Body of pancreas (tissue), 4 donors: ENCODE measurements around the gene RIMBP2. TPM values are rescaled to one million over a fixed set of nuclear protein-coding genes. Genes with fewer than 3 reads are reported as not detected.

ENCODE experiments used
- ATAC-seq: fragments of 150-250 bp; one replicate; pipeline ENCODE4 v1.9.1; 2016
- DNase-seq, 4 donors: peaks; one replicate each; pipeline ENCODE4 v3.0.0-alpha.2; 2019
- H3K27ac ChIP-seq, 4 donors: fragments of 200-600 bp; sonication (generic); 1 replicate in 3 of 4; 2 replicates in 1 of 4; pipeline versions ENCODE4 v1.5.1 to v1.6.1; 2016 to 2019; ENCODE audit warnings: mild to moderate bottlenecking in 1 of 4, mixed read lengths in 1 of 4, moderate library complexity in 1 of 4
- H3K27me3 ChIP-seq, 2 donors: fragments of 200-600 bp; sonication (generic); one replicate each; pipeline ENCODE4 v1.6.0; 2016; ENCODE audit warnings: mild to moderate bottlenecking in 1 of 2
- H3K36me3 ChIP-seq, 2 donors: fragments of 200-600 bp; sonication (generic); replicated peaks in 1 of 2; 2 replicates each; pipeline ENCODE4 v1.5.1; 2016; ENCODE audit warnings: low read depth in 2 of 2; ENCODE audit not compliant: insufficient read depth in 1 of 2
- H3K4me1 ChIP-seq: fragments of 200-600 bp; sonication (generic); one replicate; pipeline ENCODE4 v1.6.0; 2016
- H3K4me3 ChIP-seq, 2 donors: fragments of 200-600 bp; sonication (generic); 1 replicate in 1 of 2; 2 replicates in 1 of 2; pipeline ENCODE4 v1.5.1; 2016 to 2019
- H3K9me3 ChIP-seq, 3 donors: fragments of 200-600 bp; sonication (generic); 1 replicate in 2 of 3; 2 replicates in 1 of 3; pipeline ENCODE4 v1.5.1; 2016
- POLR2A ChIP-seq, 3 donors: fragments of 450-650 bp; IDR thresholded peaks; one replicate each; pipeline ENCODE4 v1.6.1; 2016; ENCODE audit warnings: antibody characterized with exemption in 3 of 3, mild to moderate bottlenecking in 2 of 3
- WGBS, 2 donors: methylation state at CpG; one replicate each; pipeline ENCODE4 v1.1.5; 2017; 5-methylcytosine and 5-hydroxymethylcytosine counted together
- intact Hi-C: fragments of 100-400 bp; cut with DNase I; formaldehyde crosslinking; loops from one replicate; pipeline ENCODE4 v1.15.1; 2023
- total RNA-seq, 2 donors: library from RNA; depleted of rRNA; stranded (reverse); fragments of >200 nt; gene quantifications; one replicate each; pipeline ENCODE4 v1.1.0, GENCODE V29; 2016
- TF ChIP-seq, protein P1 (sequence below), 7 experiments: fragments of 450-650 bp in 4 of 7; fragments of 200-600 bp in 3 of 7; sonication (generic) in 3 of 7; IDR thresholded peaks; one replicate each; pipeline ENCODE4 v1.5.1; 2016 to 2019; ENCODE audit warnings: antibody characterized with exemption in 7 of 7

Gene RIMBP2
- total RNA-seq, 2 donors from 2014 or later = 7.3 to 27.4 TPM

DNA sequence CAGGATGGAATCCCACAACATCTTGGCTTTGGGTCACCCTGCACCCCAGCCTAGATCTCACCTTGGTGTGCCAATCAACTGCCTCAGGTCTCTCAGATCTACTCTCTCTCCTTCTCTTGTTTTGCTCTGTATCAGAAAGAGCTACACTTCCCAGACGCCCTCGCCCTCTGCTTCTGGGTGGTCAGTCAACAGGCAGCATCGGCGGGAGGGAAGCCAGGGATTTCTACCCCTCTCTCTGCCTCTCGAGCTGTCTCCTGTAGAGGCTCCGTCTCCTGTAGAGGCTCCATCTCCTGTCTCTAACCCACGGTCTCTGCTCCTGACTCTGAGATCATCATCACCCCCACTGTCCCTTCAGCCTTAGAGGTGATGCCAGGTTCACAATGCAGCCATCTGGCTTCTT, 226.8 kb downstream of the RIMBP2 start:
- 68% methylated on average over 7 of the region's 7 CpGs for WGBS, 2 donors
- Histone ChIP-seq H3K9me3 (no peaks in the 10 kb centered on the region), H3K4me1 (no peaks in the 10 kb centered on the region), H3K36me3 (no peaks in the 10 kb centered on the region), H3K4me3 (no peak overlapping the region), H3K27me3 (no peaks in the 10 kb centered on the region), H3K27ac (no peak overlapping the region)
- ATAC-seq (no peak), DNase-seq (no peak)
- intact Hi-C loops = no loop called here
- TF ChIP-seq POLR2A (IDR thresholded peaks at IDR 0.05) = no peak
- TF ChIP-seq, protein P1, sequence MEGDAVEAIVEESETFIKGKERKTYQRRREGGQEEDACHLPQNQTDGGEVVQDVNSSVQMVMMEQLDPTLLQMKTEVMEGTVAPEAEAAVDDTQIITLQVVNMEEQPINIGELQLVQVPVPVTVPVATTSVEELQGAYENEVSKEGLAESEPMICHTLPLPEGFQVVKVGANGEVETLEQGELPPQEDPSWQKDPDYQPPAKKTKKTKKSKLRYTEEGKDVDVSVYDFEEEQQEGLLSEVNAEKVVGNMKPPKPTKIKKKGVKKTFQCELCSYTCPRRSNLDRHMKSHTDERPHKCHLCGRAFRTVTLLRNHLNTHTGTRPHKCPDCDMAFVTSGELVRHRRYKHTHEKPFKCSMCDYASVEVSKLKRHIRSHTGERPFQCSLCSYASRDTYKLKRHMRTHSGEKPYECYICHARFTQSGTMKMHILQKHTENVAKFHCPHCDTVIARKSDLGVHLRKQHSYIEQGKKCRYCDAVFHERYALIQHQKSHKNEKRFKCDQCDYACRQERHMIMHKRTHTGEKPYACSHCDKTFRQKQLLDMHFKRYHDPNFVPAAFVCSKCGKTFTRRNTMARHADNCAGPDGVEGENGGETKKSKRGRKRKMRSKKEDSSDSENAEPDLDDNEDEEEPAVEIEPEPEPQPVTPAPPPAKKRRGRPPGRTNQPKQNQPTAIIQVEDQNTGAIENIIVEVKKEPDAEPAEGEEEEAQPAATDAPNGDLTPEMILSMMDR (IDR thresholded peaks at IDR 0.05) = no peak

DNA sequence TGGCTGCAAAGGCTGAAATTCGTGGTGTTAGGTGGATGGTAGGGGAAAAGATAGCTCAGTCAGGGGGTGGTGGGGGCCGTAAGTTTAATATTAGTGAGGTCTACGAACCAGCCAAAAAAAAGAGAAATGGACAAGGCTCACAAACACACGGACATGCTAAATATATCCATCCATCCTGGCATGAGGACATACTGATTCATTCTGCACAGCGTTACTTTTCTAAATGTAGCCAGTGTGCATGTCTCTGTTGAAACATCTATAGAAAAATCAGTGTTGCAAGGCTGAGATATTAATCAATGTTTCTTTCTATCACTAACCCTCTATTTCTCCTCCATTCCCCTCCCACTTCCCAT, 227.8 kb downstream of the RIMBP2 start:
- ATAC-seq = no peak
- intact Hi-C loops = no loop called here
- no peak for DNase-seq
- no peak overlapping the region for H3K4me3 ChIP-seq
- TF ChIP-seq, protein P1 (IDR thresholded peaks at IDR 0.05) = no peak
- no peak for TF ChIP-seq POLR2A (IDR thresholded peaks at IDR 0.05)
- no peaks in the 10 kb centered on the region for H3K36me3 ChIP-seq
- H3K27ac ChIP-seq = no peak overlapping the region
- H3K27me3 ChIP-seq = no peaks in the 10 kb centered on the region
- no peaks in the 10 kb centered on the region for H3K9me3 ChIP-seq
- no peaks in the 10 kb centered on the region for H3K4me1 ChIP-seq
- WGBS, 2 donors = 56 to 59% methylated on average over 5 of the region's 5 CpGs

DNA sequence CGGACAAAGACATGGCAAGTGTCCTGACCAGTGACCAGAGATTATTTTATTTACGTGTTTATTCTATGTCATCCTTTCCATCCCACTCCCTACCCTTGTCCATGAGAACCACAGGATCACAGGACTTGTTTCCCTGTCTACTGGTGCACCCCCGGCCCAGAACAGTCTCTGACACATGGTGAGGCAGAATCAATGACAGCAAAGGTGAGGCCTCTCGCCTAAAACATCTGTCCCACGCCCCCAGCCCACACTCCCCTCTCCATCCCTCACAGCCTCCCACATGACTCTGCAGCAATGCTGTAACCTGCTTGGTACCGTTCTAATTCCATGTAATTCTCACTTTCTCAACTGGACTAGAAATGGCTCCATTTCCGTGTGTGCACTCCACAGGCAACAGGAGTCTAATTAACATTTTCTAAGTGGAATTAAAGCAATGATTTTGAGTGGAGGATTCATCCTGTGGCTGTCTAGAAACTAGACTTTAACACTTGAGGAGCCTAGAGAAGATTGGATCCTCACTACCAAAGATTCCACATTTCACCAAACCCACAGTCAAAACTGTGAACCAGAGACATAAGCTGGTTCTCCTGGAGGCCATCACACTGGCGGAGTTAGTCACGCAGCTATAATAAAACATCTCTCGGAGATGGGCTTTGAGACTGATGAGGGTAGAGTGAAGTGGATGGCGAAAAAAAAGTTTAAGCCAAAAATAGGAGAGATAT, 228.3 kb downstream of the RIMBP2 start:
- WGBS, 2 donors = 58 to 61% methylated on average over 11 of the region's 11 CpGs
- Histone ChIP-seq H3K27me3 (no peaks in the 10 kb centered on the region), H3K27ac (no peak overlapping the region), H3K4me1 (no peaks in the 10 kb centered on the region), H3K9me3 (no peaks in the 10 kb centered on the region), H3K4me3 (no peak overlapping the region), H3K36me3 (no peaks in the 10 kb centered on the region)
- DNase-seq (no peak), ATAC-seq (no peak)
- TF ChIP-seq POLR2A (IDR thresholded peaks at IDR 0.05) = no peak
- TF ChIP-seq, protein P1 (IDR thresholded peaks at IDR 0.05) = no peak
- intact Hi-C loops = no loop called here

DNA sequence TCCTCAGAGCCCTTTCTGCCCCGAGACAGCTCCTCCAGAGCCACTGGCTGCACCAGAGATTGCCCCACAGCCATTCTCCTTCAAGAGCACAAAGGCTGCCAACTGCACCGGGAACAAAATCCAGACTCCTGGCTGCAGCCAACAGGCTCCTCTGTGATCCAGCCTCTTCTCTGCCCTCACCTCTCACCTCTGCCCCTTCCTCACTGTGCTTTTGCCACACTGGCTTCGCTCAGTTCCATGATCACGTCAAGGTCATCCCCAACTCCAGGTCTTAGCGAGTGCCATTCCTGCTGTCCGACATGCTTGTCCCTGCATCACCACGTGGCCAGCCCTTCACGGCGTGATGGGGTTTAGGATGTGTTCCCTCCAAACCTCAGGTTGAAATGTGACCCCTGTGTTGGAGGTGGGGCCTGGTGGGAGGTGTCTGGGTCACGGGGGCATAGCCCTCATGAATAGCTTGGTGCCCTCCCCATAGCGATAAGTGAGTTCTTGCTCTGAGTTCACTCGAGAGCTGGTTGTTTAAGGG, 229.1 kb downstream of the RIMBP2 start:
- ATAC-seq = no peak
- intact Hi-C loops = no loop called here

More for the DNA sequence above, 229.1 kb downstream of the RIMBP2 start:
- TF ChIP-seq, protein P1 (IDR thresholded peaks at IDR 0.05) = no peak
- TF ChIP-seq POLR2A (IDR thresholded peaks at IDR 0.05) = no peak
- H3K27me3 ChIP-seq = no peaks in the 10 kb centered on the region
- H3K27ac ChIP-seq = no peak overlapping the region
- H3K9me3 ChIP-seq = no peaks in the 10 kb centered on the region
- WGBS, 2 donors = 72% methylated on average over 12 of the region's 12 CpGs
- no peaks in the 10 kb centered on the region for H3K36me3 ChIP-seq
- DNase-seq = no peak
- H3K4me3 ChIP-seq = no peak overlapping the region
- H3K4me1 ChIP-seq = no peaks in the 10 kb centered on the region
